Measurements from ENCODE around the gene FADS3. TPM values are rescaled to one million over a fixed set of nuclear protein-coding genes. Genes with fewer than 3 reads are reported as not detected.

FADS3 gene
- total RNA-seq, 2 experiments from 2014 or later: 4.2 to 4.3 TPM

DNA sequence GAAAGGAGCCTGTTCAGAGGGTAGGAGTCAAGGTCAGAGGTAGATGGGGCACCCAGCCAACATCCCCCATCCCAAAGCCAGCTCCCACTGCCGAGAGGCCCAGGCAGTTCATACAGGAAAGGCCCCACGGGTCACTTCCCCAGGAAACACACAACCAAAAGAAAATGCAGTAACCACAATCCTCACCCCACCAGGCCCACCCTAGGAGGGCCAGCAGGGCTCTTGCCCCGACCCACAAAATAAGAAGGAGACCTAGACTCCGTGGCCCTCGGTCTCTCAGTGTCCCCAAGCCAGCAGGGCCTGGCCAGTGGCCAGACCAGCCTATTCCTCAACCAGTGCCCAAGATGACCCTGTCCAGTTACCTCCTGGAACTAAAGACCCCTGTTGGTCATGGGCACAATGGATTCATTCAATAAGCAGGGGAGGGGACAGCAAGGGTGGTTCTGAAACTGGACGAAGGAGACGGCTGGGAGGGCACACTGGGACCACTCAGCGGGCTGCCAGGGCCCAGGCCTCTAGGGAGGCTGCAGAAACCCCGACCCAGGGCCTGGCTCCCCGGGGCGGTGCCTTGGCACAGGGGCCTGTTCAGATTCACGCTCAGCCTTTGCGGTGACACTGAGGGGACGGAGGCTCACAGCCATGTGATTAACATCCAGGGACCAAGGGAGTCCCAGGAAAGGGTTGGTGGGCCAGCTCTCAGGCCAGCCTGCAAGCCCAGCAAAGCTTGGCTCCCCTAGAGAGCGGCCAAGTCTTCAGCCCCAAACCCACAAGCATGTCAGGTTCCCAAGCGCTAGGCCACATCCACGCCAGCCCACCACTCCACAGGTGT is 20.6 kb upstream of the FADS3 start:
- Mint-ChIP-seq H3K27ac (no peak overlapping the region), H3K36me3 (ENCODE audit: low read depth) (no peaks in the 10 kb centered on the region), H3K4me3 (no peak overlapping the region), H3K4me1 (ENCODE audit: low read depth) (peaks cover 2% of the 10 kb centered on the region), H3K27me3 (ENCODE audit: low read depth) (peaks cover 13% of the 10 kb centered on the region), H3K9me3 (no peaks in the 10 kb centered on the region)
- CTCF ChIA-PET: interaction anchor here (0.7 kb wide), 1 partner anchor 35 kb away, joined by 3 read pairs; no protein-coding TSS in a partner anchor
- no peak for DNase-seq
- intact Hi-C loops (cut with micrococcal nuclease): no loop called here

GRCh38 chr11:61911128-61911700 is 19.9 kb upstream of the FADS3 start:
- CTCF ChIA-PET: interaction anchor here (1.2 kb wide), 1 partner anchor 13 kb away, joined by 4 read pairs; no protein-coding TSS in a partner anchor
- no peak overlapping the region for H3K27ac Mint-ChIP-seq
- H3K9me3 Mint-ChIP-seq: no peaks in the 10 kb centered on the region
- H3K4me1 Mint-ChIP-seq (ENCODE audit: low read depth): no peaks in the 10 kb centered on the region
- no peaks in the 10 kb centered on the region for H3K36me3 Mint-ChIP-seq (ENCODE audit: low read depth)
- intact Hi-C loops (cut with micrococcal nuclease): no loop called here
- peaks cover 13% of the 10 kb centered on the region for H3K27me3 Mint-ChIP-seq (ENCODE audit: low read depth)
- H3K4me3 Mint-ChIP-seq: no peak overlapping the region
- DNase-seq: no peak

DNA sequence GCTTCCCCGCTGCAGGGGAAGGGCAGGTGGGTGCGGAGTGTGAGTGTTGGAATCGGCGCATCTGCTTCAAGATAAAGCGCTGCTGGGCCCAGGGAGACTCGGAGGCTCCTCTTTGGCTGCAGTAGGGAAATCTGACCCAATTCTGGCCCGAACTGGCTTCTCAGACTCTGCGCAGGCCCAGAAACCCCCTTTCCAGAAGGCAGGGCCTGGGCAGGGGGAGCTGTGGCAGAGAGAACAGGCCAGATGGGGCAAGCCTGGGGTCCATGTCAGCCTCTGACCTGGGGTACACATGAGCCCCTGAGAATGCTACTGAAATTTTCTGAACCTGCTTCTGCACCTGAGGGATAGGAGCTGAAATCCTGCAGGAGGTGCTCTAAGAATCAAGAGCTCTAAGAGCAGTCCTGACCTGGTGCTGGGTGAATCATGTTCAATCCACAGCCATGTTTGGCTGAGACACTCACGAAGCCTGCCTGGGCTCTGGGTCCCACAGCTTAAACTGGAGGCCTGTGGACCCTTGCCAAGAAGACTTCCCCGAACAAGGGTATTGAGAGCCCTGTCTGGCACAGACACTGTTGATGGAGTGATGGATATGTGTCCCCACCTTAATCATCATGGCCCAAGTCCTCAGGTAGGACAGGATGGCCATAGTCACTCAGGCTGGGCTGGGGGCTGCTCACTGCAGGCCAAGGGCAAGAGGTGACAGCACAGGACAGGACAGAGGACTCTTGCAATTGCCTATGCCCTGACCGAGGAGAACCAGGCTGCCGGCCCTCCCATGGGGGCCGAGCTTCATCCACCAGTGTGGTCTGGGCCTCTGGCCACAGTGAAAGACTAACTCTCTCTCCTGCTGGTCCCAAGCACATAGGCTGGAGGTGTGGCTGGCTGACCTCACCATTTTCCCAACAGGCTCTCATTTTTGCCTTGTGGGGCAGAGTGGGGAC is 19.1 kb upstream of the FADS3 start:
- H3K27ac Mint-ChIP-seq: no peak overlapping the region
- H3K4me3 Mint-ChIP-seq: no peak overlapping the region
- intact Hi-C loops (cut with micrococcal nuclease): no loop called here
- H3K9me3 Mint-ChIP-seq: no peaks in the 10 kb centered on the region
- CTCF ChIA-PET: interaction anchor here (0.9 to 1.2 kb wide), 3 partner anchors 10 to 197 kb away, joined by 4 to 5 read pairs (median 4); no protein-coding TSS in a partner anchor
- peaks cover 11% of the 10 kb centered on the region for H3K27me3 Mint-ChIP-seq (ENCODE audit: low read depth)
- no peak for DNase-seq
- no peaks in the 10 kb centered on the region for H3K4me1 Mint-ChIP-seq (ENCODE audit: low read depth)
- no peaks in the 10 kb centered on the region for H3K36me3 Mint-ChIP-seq (ENCODE audit: low read depth)

GRCh38 chr11:61908730-61909316 is 17.5 kb upstream of the FADS3 start:
- no peak for DNase-seq
- Mint-ChIP-seq H3K9me3 (no peaks in the 10 kb centered on the region), H3K4me1 (ENCODE audit: low read depth) (no peaks in the 10 kb centered on the region), H3K27me3 (ENCODE audit: low read depth) (peaks cover 4% of the 10 kb centered on the region), H3K36me3 (ENCODE audit: low read depth) (no peaks in the 10 kb centered on the region), H3K27ac (no peak overlapping the region), H3K4me3 (no peak overlapping the region)
- CTCF ChIA-PET: interaction anchor here (1.2 to 1.3 kb wide), 2 partner anchors 9 to 11 kb away, joined by 3 to 4 read pairs; no protein-coding TSS in a partner anchor
- intact Hi-C loops (cut with micrococcal nuclease): no loop called here

DNA sequence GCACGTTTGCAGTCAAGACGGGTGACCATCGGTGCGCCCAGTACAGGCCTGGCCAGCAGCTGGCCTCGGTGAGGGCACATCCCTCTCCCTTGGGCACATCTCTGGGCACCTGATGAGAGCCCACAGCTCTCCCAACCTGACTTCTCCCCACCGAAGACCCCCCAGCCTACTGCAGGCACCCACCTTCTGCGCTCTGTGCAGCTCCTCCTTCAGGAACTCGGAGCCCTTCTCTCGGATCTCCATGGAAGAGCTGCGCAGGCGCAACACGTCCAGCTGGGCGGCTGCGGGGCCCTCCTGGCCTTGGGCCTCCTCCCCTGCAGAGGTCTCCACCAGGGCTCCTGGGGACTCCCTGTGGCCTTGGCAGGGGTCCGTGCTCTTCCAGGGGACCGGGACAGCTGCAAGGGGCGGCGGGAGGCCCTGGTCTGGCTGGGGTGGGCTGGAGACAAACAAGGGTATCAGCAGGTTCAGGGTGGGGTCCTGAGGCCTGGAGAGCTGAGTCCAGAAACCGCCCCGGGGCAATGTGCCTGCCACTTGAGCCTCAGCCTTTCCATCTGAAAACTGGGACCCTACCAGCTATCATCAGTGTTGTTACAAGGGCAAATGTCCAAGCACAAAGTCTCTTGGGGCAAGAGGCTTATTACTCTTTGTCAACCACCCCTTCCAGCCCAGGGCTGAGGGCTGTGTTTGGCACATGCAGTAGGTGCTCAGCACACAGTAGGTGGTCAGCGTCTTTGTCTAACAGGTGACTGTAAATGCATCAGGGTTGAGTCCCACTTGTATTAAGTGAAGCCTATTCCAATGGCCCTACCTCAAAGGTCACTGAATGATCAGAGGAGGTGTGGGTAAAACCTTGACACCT is 16.8 kb upstream of the FADS3 start:
- no peaks in the 10 kb centered on the region for H3K4me1 Mint-ChIP-seq (ENCODE audit: low read depth)
- CTCF ChIA-PET: interaction anchor here (0.6 to 1.4 kb wide), 5 partner anchors 9 to 174 kb away, joined by 3 to 7 read pairs (median 5); no protein-coding TSS in a partner anchor
- no peaks in the 10 kb centered on the region for H3K36me3 Mint-ChIP-seq (ENCODE audit: low read depth)
- intact Hi-C loops (cut with micrococcal nuclease): no loop called here
- H3K27me3 Mint-ChIP-seq (ENCODE audit: low read depth): peaks cover 3% of the 10 kb centered on the region
- H3K27ac Mint-ChIP-seq: no peak overlapping the region
- no peaks in the 10 kb centered on the region for H3K9me3 Mint-ChIP-seq
- DNase-seq: no peak
- no peak overlapping the region for H3K4me3 Mint-ChIP-seq

DNA sequence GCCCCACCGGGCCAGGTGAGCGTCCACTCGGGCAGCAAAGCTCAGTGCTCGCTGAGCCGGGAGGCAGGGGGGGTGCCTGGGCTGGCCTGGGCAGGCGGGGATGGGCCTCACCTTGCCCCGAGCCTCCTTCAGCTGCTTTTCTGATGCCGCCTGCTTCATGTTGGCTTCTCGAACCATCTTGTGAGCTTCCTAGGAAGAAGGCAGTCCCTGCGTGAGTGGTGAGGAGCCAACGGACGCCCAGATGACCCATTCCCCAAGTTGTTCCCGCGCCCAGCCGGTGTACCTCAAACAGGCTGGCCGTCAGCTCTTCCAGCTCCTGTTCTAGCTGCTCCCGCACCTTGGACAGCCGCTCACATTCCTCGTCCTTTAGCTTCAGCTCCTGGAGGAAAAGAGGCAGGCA is 15.9 kb upstream of the FADS3 start:
- intact Hi-C loops (cut with micrococcal nuclease): no loop called here
- CTCF ChIA-PET: interaction anchor here (1.3 to 1.4 kb wide), 3 partner anchors 8 to 175 kb away, joined by 5 to 7 read pairs (median 5); no protein-coding TSS in a partner anchor
- Mint-ChIP-seq H3K27ac (no peak overlapping the region), H3K36me3 (ENCODE audit: low read depth) (no peaks in the 10 kb centered on the region), H3K9me3 (no peaks in the 10 kb centered on the region), H3K4me1 (ENCODE audit: low read depth) (no peaks in the 10 kb centered on the region), H3K4me3 (no peak overlapping the region), H3K27me3 (ENCODE audit: low read depth) (no peaks in the 10 kb centered on the region)
- DNase-seq: no peak

DNA sequence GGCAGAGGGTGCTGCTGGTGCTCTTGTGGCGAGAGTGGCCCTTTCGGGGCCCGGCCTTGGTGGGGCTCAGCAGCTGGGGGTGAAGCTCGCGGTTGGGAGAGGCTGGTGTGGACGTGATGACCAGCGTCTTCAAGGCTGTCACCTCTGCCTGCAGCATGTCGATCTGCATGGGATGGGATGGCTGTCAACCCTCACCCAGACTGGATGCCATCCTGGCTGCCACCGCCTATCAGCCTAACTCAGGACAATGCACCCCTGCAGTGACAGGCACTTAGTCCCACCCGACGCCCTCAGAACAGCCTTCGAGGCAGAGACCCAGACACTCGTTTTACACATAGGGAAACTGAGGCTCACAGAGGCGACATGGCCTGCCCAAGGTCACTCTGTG is 15.2 kb upstream of the FADS3 start:
- no peak overlapping the region for H3K4me3 Mint-ChIP-seq
- intact Hi-C loops (cut with micrococcal nuclease): no loop called here
- H3K27me3 Mint-ChIP-seq (ENCODE audit: low read depth): no peaks in the 10 kb centered on the region
- no peaks in the 10 kb centered on the region for H3K4me1 Mint-ChIP-seq (ENCODE audit: low read depth)
- H3K36me3 Mint-ChIP-seq (ENCODE audit: low read depth): no peaks in the 10 kb centered on the region
- DNase-seq: no peak
- no peaks in the 10 kb centered on the region for H3K9me3 Mint-ChIP-seq
- CTCF ChIA-PET: interaction anchor here (1.3 kb wide), 1 partner anchor 7 kb away, joined by 5 read pairs; no protein-coding TSS in a partner anchor
- H3K27ac Mint-ChIP-seq: no peak overlapping the region

DNA sequence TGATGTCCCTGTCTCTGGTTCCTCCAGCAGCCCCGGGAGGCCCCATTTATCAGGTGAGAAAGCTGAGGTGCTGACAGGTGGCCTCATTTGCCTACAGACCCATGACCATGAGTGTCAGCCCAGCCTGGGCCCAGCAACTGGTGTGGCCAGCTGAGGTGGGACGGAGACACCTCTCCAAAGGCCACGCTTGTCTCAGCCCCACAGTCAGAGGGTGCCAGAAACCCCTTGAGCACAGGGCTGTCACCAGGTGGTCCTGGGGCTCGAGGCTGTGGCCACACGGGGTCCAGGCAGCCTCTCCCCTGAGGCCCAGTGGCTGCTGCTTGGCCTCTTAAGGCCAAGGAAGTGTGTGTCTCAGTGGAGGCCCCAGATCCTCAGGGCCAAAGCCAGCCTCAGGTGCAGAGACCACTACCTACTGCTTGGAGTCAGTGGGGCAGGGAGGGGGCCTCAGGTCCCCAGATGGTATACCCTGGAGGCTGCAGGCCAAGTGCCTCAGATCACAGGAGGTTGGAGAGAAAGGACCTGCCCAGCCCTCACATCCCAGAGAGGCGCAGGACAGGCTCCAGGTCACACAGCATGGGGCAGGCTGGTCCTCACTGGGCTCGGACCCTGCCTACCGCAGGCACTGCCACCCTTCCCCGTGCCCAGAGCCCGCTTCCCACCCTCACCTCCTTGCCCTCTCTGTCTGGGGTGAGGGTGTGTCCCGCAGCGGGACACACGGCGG is 14.6 kb upstream of the FADS3 start:
- H3K27ac Mint-ChIP-seq: no peak overlapping the region
- H3K27me3 Mint-ChIP-seq (ENCODE audit: low read depth): no peaks in the 10 kb centered on the region
- no peaks in the 10 kb centered on the region for H3K9me3 Mint-ChIP-seq
- no peaks in the 10 kb centered on the region for H3K36me3 Mint-ChIP-seq (ENCODE audit: low read depth)
- DNase-seq: no peak
- intact Hi-C loops (cut with micrococcal nuclease): no loop called here
- CTCF ChIA-PET: interaction anchor here (1.1 kb wide), 1 partner anchor 176 kb away, joined by 3 read pairs; no protein-coding TSS in a partner anchor
- H3K4me3 Mint-ChIP-seq: no peak overlapping the region
- H3K4me1 Mint-ChIP-seq (ENCODE audit: low read depth): no peaks in the 10 kb centered on the region

DNA sequence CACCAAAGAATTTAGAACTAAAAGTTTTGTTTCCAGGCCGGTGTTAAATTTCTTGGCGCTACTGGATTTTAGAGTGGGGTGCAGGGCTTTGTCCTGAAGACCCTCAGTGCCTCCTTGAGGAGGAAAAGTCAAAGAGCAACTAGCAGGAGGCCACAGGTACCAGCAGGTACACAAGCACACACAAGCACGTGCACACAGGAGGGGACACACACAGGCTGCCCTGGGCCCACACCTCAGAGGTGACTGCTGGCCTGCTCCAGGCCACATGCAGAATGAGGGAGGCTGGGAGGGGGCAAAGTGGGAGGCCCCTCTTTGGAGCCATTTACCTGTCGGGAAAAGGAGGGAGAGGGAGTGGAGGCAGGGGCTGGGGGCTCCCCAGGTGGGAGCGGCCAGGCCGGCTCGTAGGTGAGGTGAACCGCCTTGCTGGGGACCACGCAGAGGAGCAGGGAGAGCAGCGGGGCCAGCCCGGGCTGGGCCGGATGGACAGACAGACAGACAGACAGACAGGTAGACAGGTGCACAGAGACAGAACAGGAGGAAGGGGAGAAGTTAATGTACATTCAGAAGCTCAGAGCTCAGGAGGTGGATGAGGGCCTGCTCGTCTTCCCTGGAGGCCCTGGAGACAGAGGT is 13.8 kb upstream of the FADS3 start:
- H3K4me3 Mint-ChIP-seq: no peak overlapping the region
- H3K27ac Mint-ChIP-seq: no peak overlapping the region
- intact Hi-C loops (cut with micrococcal nuclease): no loop called here
- DNase-seq: no peak
- H3K36me3 Mint-ChIP-seq (ENCODE audit: low read depth): no peaks in the 10 kb centered on the region
- CTCF ChIA-PET: interaction anchor here (1.1 to 10.5 kb wide), 5 partner anchors 10 to 202 kb away, joined by 3 to 270 read pairs (median 6); no protein-coding TSS in a partner anchor
- no peaks in the 10 kb centered on the region for H3K9me3 Mint-ChIP-seq
- no peaks in the 10 kb centered on the region for H3K4me1 Mint-ChIP-seq (ENCODE audit: low read depth)
- no peaks in the 10 kb centered on the region for H3K27me3 Mint-ChIP-seq (ENCODE audit: low read depth)

DNA sequence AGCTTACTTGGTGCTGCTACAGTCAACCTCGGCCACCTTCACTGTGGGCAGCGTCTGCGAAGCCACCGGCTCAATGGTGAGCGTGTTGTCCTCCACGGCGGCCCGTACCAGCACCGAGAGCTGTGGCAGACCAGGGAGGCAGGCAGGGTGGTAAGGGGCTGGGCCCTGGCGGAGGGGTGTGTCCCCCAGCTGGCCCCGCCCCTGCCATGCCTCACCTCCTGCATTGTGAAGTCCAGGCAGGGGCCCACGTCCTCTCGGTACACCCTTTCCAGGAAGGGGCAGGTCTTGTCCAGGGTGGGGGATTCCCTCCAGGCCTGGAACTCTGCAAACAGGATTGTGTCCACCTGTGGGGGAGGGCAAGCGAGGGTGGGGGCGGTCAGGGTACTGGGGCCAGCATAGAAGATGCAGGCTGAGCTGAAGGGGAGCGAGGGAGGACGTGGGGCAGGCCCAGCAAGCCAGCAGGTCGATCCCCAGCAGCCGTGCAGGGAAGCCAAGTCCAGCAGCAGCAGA is 13.2 kb upstream of the FADS3 start:
- Mint-ChIP-seq H3K4me3 (no peak overlapping the region), H3K27me3 (ENCODE audit: low read depth) (no peaks in the 10 kb centered on the region), H3K27ac (no peak overlapping the region), H3K36me3 (ENCODE audit: low read depth) (no peaks in the 10 kb centered on the region), H3K9me3 (no peaks in the 10 kb centered on the region), H3K4me1 (ENCODE audit: low read depth) (no peaks in the 10 kb centered on the region)
- CTCF ChIA-PET: interaction anchor here (1.1 to 10.5 kb wide), 5 partner anchors 11 to 203 kb away, joined by 3 to 270 read pairs (median 6); no protein-coding TSS in a partner anchor
- peak; percentile 32 for DNase-seq
- intact Hi-C loops (cut with micrococcal nuclease): no loop called here

Measured in activated naive CD4-positive, alpha-beta T cell treated with anti-CD3 and anti-CD28 coated beads for 36 hours (primary cell).